HG03342 (cell line): ENCODE results near the gene STK38L.
A peak's percentile ranks its signal among the peaks of the same experiment; 100 is the strongest.

Experiments used
- ATAC-seq: cut with Tn5 transposase; IDR thresholded peaks from one replicate; pipeline ENCODE4 v1.9.1; 2021; ENCODE audit warnings: mild to moderate bottlenecking, moderate library complexity; ENCODE audit not compliant: unreplicated experiment

The STK38L gene

DNA sequence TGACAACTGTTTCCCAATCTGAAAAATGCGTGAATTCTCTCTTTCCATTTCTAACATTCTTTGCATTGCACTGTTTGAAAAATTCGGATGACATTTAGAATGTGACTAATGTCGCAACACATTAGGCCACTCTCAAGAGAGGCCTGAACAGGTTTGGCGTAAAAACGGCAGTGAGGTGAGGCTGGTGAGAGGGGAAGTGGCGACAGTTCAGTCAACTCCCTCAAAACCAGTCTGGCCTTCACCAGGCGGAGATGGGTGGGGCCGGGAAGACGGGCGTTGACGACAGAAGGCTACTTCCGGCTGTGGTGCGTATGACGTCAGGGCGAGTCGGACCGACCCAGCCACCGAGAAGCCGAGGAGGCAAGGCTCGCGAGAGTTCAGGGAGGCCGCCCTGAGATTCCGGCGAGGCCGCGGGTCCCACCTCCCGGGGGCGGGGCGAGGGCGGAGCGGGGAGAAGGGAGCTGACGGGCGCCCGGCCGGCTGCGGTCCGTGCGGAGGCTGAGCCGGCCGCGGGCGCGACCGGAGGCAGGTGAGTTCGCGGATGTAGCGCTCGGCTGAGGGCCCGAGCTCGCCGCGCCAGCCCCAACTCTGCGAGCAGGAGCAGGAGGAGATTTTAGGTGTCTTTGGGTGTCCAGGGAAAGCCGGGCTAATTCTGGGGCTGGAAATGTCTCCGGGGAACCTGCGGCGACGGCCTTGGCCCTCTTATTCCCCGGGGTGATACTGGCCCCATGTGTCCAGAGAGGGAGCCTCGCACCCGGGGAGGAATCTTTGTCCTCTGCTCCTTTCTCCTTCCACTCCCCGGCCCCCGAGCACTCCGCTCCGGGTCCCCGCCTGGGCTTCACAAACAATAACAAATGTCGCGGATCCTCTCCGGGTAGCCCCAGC, at the start of gene STK38L:
STK38L (plus strand) TSS at position 483 of the 885 bp plus-strand sequence. CDS start 53,435 bp downstream, outside the sequence.
- ATAC-seq: peak; percentile 96

DNA sequence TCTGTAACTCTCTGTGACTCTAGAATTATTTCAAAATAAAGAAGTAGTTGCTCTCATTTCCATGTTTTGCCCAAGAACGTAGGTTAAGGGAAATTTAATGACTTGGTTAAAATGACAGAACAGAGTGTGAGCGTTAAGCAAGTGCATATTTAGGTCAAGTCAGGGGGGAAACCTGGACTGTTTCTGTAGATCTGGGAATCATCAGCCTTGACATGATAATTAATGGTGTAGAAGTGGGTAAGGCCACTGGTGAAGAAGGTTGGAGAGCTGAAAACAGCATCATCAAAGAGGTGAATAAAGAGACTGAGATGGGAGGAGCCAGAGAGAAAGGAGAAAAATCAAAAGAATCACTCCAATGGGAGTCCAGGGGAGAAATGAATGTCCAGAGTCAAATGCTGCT, 49.4 kb upstream of the STK38L start:
- ATAC-seq: no peak

DNA sequence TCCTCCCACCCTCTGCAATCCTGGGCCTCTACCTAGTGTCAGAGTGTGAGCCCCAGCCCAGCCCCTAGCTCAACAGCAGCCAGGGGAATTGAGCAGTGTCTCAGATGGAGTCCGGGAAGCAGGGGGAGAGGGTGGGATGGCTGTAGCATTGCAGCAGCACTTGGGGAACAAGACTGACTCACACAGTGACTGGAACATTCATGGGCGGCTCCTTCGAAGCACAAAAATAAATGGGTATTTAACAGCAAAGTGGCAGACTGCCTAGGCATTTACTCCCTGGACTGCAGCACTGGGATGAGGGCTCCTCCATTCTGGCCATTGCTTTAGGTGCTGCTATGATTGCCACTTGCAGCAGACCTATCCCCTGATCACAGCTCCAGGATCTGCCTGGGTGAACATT, 46.0 kb upstream of the STK38L start:
- no peak for ATAC-seq

DNA sequence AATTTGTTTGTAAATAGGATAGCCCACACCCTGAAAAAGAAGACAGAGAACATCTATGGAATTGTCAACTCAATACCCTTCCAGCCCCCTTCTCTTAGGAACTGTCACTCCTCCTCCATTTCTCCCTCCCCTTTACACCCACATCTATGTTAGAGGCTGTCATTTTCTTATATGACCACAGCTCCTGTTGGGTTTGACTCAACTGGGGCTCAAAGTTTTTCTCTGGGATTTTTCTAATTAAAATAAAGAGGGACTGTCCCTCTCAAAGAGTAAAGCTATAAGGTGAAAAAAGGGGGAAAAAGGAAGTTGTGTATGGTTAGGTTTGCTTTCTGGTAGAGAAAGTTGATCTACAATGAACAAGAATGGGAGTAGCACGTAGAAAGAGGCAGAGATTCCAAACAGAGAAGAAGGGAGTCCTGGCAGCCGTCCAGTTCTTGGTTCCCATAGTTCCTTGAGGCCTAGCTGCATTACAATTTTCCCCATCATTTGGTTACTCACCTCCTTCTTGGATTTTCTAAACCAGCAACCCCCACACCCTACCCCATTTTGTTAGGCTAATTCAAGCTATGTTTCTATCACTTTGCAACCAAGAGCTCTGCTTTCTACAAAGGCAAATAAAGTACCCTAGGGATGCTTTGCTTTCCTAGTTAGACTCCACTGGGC, 44.3 kb upstream of the STK38L start:
- no peak for ATAC-seq

DNA sequence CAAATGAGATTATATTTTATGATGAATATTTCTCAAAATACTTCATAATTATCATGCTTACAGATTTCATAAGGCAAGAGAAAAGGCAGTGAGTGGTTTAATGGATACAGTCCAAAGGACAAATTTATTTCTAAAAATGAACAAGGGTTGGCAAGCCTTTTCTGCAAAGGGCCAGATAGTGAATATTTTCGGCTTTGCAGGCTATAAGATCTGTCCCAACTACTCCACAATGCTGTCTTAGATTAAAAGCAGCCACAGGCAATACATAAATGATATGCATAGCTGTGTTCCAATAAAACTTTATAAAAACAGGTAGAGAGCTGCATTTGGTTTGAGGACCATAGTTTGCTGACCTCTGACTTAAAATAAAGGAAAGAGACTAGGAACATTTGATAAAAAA, 42.9 kb upstream of the STK38L start:
- no peak for ATAC-seq

DNA sequence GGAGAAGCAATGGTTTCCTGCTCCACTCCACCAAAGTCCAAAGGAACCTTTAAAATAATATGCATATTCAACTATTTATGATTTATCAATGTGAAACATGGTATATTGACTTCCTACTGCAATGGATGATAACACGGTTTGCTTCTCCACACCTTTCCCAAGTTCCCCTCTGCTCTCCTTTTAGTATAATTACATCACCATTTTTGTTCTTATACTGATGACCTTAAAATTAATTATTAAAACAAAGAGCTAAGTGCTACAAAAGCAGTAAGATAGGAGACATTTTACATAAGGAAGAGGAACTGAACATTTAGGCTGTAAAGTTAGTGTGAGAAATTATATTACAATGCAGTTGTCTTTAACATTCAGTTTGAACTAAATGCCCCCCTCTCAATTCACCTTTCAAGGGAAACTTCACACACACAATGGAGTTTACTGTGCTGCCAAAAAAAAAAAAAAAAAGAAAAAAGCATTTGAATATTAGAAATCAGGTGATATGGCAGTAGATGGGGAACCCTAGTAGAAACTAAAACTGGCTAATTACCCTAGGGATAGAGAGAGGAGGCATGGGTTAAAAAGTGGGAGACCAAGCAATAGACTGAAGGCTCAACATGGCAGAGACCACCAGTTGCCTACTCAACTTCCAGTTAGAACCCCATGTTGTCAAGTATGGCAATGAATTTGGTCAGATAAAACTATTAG, 37.1 kb upstream of the STK38L start:
- no peak for ATAC-seq

DNA sequence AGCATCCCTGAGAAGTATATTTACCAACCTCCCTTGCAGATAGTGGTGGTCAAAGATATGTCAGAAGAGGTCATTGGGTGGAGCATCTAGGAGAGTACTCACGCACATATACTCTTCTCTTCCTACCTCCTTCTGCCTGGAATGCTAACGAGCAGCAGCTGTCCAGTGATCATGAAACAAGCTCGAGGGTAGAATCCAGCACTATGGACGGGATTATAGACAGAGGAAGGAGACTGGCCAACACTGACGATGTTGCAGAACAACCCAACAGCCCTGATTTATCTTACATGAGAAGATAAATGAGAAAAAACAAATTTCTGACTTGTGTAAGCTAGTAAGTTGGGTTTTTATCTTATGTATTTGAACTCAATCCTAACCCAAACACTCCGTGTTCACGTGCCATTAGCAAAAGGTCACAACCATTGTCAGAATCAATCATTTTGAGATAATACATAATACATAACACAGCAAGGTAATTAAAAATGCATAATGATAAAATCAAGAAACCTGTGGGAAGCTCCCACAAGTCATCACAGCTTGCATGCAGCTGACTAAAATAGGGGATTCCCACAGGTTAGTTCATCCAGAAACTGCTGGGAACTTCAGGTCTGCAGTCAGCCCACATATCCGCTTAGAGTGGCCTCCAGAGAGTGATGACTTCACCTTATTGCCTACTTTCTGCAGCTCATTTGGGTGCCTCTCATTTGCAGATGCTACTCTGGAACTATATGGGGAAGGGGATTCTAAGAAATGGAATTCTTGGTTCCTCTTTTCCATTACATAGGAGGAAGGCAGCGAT, 36.3 kb upstream of the STK38L start:
- peak; percentile 69 for ATAC-seq

DNA sequence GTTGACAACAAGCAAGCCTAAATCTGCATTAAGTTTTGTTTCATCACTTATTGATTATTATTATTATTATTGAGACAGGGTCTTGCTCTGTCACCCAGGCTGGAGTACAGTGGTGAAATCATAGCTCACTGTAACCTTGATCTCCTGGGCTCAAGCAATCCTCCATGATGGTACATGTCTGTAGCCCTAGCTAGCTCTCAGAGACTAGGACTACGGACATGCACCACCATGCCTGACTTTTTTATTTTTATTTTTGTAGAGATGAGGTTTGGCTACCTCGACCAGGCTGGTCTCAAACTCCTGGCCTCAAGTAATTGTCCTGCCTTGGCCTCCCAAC, 35.7 kb upstream of the STK38L start:
- peak; percentile 32 for ATAC-seq

DNA sequence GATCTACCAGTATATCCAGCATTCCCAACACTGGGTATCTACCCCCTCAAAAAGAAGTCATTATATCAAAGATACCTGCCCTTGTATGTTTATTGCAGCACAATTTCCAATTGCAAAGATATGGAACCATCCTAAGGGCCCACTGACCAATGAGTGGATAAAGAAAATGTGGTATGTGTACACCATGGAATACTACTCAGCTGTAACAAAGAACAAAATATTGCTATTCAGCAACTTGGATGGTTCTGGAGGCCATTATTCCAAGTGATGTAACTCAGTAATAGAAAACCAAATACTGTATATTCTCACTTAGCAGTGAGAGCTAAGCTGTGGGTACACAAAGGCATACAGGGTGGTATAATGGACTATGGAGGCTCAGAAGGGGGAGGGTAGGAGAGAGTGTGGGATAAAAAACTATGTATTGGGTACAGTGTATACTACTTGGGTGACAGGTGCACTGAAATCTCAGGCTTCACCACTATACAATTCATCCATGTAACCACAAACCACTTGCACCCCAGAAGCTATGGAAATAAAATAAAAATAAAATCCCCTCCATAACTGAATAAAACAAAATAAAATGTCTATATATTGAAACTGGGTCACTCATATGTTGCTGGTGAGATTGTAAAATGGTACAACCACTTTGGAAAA, 34.7 kb upstream of the STK38L start:
- ATAC-seq: no peak

DNA sequence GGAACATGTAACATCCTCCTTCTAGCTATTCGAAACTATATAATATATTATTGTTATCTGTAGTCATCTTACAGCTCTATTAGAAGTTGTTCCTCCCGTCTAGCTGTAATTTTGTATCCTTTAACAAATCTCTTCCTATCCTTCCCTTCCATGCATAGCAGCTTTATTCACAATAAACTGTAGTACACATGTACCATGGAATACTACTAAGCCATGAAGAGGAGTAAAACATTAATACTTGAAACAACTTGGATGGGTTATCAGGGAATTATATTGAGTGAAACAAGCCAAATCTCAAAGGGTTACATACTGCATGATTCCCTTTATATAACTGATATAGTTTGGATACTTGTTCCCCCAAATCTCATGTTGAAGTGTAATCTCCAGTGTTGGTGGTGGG, 33.9 kb upstream of the STK38L start:
- ATAC-seq: no peak

DNA sequence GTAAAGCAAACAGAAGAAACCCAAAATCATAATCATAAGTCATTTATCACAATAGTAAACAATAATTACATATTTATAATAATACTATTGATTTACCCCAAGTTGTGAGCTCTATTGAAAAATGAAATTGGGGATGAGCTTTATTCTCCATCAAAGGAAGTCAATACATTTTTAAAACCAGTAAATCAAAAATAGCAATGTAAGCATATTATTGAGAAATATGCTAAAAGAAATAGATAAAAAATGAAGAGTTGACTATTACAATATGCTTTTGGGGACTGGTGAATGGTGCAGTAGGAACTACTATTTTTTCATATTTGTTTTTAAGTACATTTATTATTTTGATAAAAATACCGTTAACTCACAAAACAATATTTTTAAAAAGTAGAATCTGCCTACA, 31.2 kb upstream of the STK38L start:
- ATAC-seq: no peak

DNA sequence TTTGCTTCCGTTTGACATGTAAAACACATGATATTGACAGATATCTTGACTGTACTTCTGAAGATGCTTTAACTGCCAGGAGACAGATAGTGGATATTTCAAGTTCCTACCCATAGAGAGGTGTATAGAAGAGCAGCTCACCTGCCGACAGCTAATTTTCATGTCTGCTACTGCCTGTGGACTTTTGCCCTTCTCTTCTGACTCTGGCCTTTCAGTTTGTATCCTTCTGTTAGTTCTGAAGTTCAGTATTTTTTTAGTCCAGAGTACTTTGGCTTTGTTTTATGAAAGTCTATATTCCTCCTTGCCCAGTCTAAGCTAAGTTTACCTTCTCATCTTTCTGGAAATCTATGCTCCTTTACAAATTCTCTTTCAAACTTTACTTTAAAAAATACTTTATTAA, 30.8 kb upstream of the STK38L start:
- ATAC-seq: no peak

DNA sequence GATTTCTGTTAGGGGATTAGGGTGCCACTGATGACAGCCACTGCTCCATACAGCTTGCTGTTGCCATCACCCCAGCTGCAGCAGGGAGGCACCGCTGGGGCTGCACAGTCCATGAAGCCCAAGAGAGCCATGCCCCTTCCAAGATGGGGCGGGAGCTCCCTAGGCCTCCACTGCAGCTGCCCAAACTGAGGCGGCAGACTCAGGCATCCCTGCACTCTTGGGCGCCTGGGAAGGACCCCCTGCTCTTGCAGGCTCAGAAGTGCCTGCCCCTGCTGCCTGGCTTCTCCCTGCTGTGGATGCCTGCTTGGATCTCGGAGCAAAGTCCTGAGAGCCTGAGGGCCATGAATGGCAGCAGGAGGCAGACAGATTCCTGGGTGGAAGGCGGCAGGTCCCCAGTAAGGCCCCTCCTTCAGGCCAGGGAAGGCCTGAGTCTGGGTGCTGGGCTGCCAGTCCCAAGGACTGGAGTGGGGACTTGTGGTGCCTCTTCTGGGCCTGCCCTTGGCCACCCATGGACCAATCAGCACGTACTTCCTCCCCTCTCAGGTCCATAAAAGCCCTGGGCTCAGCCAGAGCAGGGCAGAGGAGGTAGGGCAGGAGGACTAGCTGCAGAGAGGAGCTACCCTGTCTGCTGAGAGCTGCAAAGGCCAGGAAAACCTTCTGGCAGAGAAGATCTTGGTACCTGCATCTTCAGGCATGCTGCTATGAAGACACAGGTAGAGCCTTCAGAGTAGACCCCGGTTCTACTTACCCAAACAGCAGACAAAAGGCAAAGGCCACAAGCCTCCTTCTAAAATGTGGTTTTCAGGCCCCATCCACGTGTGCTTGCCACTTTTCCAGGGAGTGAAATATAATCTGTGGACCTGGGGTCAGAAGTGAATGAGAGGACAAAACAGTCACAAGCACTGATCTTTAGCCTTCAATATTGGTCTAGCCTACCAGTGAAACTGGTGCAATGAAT, 30.0 kb upstream of the STK38L start:
- no peak for ATAC-seq

DNA sequence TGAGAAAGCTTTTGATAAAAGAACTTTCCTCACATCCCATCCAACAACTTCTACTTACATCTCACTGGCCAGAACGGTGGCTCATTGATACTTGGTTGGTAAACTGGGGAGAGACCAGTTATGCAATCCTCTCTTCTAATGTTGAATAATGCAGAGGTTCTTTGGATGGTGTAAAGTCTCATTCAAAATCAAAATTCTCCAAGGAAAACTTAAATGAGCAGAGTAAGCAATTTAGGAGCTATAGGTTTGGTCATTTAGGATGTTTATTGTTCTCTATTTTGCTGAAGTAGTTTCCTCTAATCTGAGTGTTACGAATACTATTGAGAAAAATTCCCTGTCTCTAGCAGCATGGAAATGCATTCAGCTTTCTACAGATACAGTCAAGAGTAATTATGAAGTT, 26.5 kb upstream of the STK38L start:
- no peak for ATAC-seq

DNA sequence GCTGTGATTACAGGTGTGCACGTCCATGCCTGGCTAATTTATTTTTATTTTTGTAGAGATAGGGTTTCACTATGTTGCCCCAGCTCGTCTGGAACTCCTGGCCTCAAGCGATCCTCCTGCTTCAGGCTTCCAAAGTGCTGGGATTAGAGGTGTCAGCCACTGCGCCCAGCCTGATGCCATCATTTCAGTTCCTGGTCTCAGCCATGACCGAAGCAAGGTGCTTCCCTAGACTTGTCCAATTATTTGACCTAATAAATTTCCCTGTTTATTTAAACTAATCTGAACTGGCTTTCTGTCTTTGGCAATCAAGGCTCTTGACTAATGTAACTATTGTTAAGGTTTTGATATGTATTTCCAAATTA, 24.4 kb upstream of the STK38L start:
- no peak for ATAC-seq

DNA sequence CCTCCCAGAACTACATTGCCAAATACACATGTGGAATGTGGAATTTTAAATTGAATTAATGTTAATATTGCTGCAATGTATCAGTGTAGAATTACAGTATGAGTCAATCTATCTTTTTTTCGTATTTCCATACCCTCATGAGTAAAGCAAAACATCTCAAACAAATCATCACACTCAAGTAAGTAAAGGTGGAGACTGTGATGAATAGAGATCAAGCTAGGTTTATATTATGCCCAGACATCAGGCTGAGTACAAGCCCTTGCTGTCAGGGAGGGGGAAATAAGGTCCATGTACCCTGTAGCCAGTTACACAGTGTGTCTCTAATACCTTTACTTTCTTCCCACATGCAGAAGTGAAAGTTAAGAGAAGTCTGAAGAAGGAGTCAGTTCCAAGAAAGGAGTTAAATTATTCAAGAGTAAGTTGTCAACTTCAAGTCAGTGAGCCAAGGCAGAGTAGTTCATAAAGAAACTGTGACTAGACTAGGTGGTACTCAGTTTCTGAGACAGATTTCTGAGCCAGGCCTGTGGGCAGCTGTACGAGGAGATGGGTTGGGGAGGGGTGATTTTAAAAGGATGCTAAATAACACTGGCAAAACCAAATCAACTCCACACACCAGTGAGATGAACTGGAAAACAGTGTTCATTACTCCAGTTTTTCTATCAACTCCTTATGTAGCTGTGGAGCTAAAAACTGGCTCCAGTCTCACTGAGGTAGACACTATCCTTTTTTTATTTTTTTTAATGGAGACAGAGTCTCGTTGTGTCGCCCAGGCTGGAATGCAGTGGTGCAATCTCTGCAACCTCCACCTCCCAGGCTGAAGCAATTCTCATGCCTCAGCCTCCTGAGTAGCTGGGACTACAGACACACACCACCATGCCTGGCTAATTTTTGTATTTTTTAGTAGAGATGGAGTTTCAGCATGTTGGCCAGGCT, 23.8 kb upstream of the STK38L start:
- ATAC-seq: peak; percentile 55

DNA sequence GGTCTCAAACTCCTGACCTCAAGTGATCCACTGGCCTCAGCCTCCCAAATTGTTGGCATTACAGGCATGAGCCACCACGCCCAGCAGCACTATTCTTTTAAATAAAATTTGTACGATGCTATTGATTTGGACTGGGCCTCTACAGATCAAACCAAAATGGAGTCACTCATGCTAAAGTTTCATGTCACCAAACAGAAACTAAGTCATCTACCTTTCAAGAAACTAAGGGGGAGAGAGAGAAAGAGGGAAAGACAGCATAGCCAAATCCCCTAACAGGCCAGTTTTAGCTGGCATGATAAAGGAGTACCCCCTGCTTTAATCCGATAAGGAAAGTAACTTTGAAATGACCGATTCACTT, 23.1 kb upstream of the STK38L start:
- ATAC-seq: no peak

DNA sequence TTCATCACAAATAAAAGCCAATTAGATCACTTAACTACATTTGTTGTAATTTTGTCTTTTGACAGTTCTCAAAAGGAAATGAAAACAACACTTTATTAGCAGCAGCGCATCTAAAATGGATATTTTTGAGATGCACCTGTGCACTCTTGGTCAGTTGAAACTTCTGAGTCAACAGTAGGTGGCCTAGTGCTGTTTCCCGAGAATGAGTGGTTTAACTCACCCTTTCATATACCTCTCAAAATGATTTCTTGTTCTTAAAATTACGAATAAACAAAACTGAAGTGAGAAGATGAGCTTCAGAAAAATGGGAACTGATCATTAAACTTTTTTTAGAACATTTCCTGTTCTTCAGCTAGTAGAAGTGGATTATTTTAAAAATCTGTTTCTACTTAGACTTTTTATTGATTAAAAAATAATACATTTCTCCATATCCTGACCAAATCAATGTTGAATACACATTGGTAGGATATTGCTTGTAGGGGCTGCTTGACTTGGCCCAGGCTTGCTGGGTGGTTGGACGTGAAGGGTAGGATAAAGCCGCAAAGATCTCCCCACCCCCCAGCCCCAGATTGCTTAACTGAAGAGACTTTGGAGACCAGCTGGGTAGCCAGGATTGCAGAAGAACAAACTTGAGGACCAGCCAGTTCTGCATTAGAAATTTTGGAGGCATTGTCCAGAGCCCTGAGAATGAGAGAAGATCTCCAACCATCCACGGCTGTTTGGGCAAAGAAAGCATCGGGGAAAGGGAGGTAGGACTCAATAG, 22.3 kb upstream of the STK38L start:
- ATAC-seq: peak; percentile 71
